Ishikawa (cell line): ENCODE measurements around the gene GPR25.

Experiments
- CEBPB ChIP-seq: IDR thresholded peaks from 2 replicates; pipeline ENCODE4 v1.6.1; 2012
- CREB1 ChIP-seq: IDR thresholded peaks from 2 replicates; pipeline ENCODE4 v1.6.1; 2012; ENCODE audit warnings: low read depth
- EP300 ChIP-seq: IDR thresholded peaks from 2 replicates; pipeline ENCODE4 v1.6.1; 2012; ENCODE audit warnings: borderline replicate concordance
- FOXM1 ChIP-seq: IDR thresholded peaks from 2 replicates; pipeline ENCODE4 v1.6.1; 2012; ENCODE audit warnings: low read depth, borderline replicate concordance
- MAX ChIP-seq: IDR thresholded peaks from 2 replicates; pipeline ENCODE4 v1.6.1; 2012
- RAD21 ChIP-seq: IDR thresholded peaks from 2 replicates; pipeline ENCODE4 v1.6.1; 2012; ENCODE audit warnings: low read depth
- REST ChIP-seq: IDR thresholded peaks from 2 replicates; pipeline ENCODE4 v1.6.1; 2012; ENCODE audit warnings: low read depth, mild to moderate bottlenecking
- TAF1 ChIP-seq: IDR thresholded peaks from 2 replicates; pipeline ENCODE4 v1.6.1; 2012; ENCODE audit warnings: low read depth, mild to moderate bottlenecking
- TEAD4 ChIP-seq: IDR thresholded peaks from 2 replicates; pipeline ENCODE4 v1.6.1; 2012
- USF1 ChIP-seq: IDR thresholded peaks from 2 replicates; pipeline ENCODE4 v1.6.1; 2012

- TF ChIP-seq EP300 (no peak), TAF1 (no peak), CEBPB (no peak), REST (no peak), RAD21 (no peak), USF1 (no peak), CREB1 (no peak), FOXM1 (no peak), TEAD4 (no peak), MAX (no peak)
These were observed 26.4 kb upstream of the GPR25 start for GRCh38 chr1:200846398-200846797.
